GM12878 (cell line): ENCODE data around the gene PPP1R27. TPM values are rescaled to one million over a fixed set of nuclear protein-coding genes. Genes with fewer than 3 reads are reported as not detected.

ENCODE experiments used
- ATAC-seq: fragments of 200-7000 bp; cut with Tn5 transposase; 3 replicates; pipeline ENCODE4 v1.9.1; 2020; ENCODE audit warnings: mild to moderate bottlenecking, moderate library complexity
- BruUV-seq: library from RNA; stranded (reverse); fragments of 400-500 nt; replicated peaks from 2 replicates; lab custom pipeline; 2021; lab: Mats Ljungman, UMichigan
- CTCF ChIA-PET: fragments of 300-600 bp; sonication (Branson Sonifier 250); formaldehyde crosslinking; extraction: SDS; loops from one replicate; lab custom pipeline; 2021; ENCODE audit warnings: inconsistent platforms; lab: Yijun Ruan, JAX
- POLR2A ChIA-PET: fragments of 350-600 bp; formaldehyde crosslinking; extraction: SDS; loops from one replicate; lab custom pipeline; 2021; ENCODE audit warnings: inconsistent platforms; lab: Charles Lee
- RAD21 ChIA-PET: fragments of 300-600 bp; sonication (Branson Sonifier 250); formaldehyde crosslinking; loops from one replicate; lab custom pipeline; 2023; ENCODE audit warnings: antibody characterized with exemption; ENCODE audit not compliant: unreplicated experiment; lab: Charles Lee
- SMC1A ChIA-PET: fragments of 300-600 bp; sonication (Branson Sonifier 250); formaldehyde crosslinking; loops from one replicate; lab custom pipeline; 2023; ENCODE audit not compliant: unreplicated experiment, uncharacterized antibody; lab: Charles Lee
- DNase-seq: peaks from one replicate; pipeline ENCODE4 v3.0.0-alpha.2; 2011; ENCODE audit warnings: low read depth, low spot score
- FAIRE-seq: peaks from 3 replicates; lab custom pipeline; 2011; peaks lifted over from hg19 to GRCh38; lab: Jason Lieb, UNC
- H2AFZ ChIP-seq: 2 replicates; pipeline ENCODE4 v1.6.0; 2011; ENCODE audit warnings: low read depth, low read length, control low read depth; ENCODE audit not compliant: control insufficient read depth
- H3K27ac ChIP-seq: 2 replicates; pipeline ENCODE4 v1.5.1; 2011; ENCODE audit warnings: control low read depth; ENCODE audit not compliant: control insufficient read depth, insufficient read depth
- H3K27me3 ChIP-seq, 2 experiments: replicated peaks in 1 of 2; 2 replicates each; pipeline versions ENCODE4 v1.6.0 to v1.6.1; 2011; ENCODE audit warnings: low read length in 1 of 2; ENCODE audit not compliant: control insufficient read depth in 2 of 2, insufficient read depth in 2 of 2
- H3K36me3 ChIP-seq, 2 experiments: 2 replicates each; pipeline ENCODE4 v1.5.1; 2011; ENCODE audit warnings: low read length in 1 of 2; ENCODE audit not compliant: control insufficient read depth in 2 of 2, insufficient read depth in 2 of 2
- H3K4me1 ChIP-seq: 2 replicates; pipeline ENCODE4 v1.6.1; 2011; ENCODE audit warnings: mild to moderate bottlenecking, low read length, moderate library complexity, mixed read lengths; ENCODE audit not compliant: control insufficient read depth, insufficient read depth
- H3K4me2 ChIP-seq: 2 replicates; pipeline ENCODE4 v1.6.0; 2011; ENCODE audit warnings: control low read depth; ENCODE audit not compliant: control insufficient read depth, insufficient read depth
- H3K4me3 ChIP-seq: fragments of 200-600 bp; sonication (generic); 2 replicates; pipeline ENCODE4 v1.5.1; 2016
- H3K79me2 ChIP-seq: 2 replicates; pipeline ENCODE4 v1.6.0; 2011; ENCODE audit warnings: low read length; ENCODE audit not compliant: control insufficient read depth, insufficient read depth
- H3K9ac ChIP-seq: 2 replicates; pipeline ENCODE4 v1.8.0; 2011; ENCODE audit warnings: low read length, control low read depth, mixed read lengths; ENCODE audit not compliant: control insufficient read depth, insufficient read depth
- H3K9me3 ChIP-seq: replicated peaks from 3 replicates; pipeline ENCODE4 v1.5.1; 2011; ENCODE audit warnings: mild to moderate bottlenecking, low read length; ENCODE audit not compliant: control insufficient read depth, insufficient read depth
- H4K20me1 ChIP-seq: 2 replicates; pipeline ENCODE4 v1.6.0; 2011; ENCODE audit not compliant: control insufficient read depth, insufficient read depth
- BCL3 ChIP-seq: IDR thresholded peaks from 2 replicates; pipeline ENCODE4 v1.6.1; 2011; ENCODE audit warnings: borderline replicate concordance, low read depth, mild to moderate bottlenecking, moderate library complexity, low read length; ENCODE audit not compliant: insufficient read depth, poor library complexity, severe bottlenecking
- NFYA ChIP-seq: IDR thresholded peaks from 2 replicates; pipeline ENCODE4 v1.6.1; 2011; ENCODE audit warnings: low read depth, mild to moderate bottlenecking, low read length, improper control_type of control experiment, borderline replicate concordance
- NR2F1 ChIP-seq: fragments of 450-650 bp; conservative IDR thresholded peaks from 2 replicates; pipeline ENCODE4 v1.6.1; 2017; ENCODE audit warnings: mild to moderate bottlenecking
- PBX3 ChIP-seq: IDR thresholded peaks from 2 replicates; pipeline ENCODE4 v1.6.1; 2011; ENCODE audit warnings: mild to moderate bottlenecking, low read depth, low read length, moderate library complexity; ENCODE audit not compliant: insufficient replicate concordance
- POLR2AphosphoS5 ChIP-seq: IDR thresholded peaks from 2 replicates; pipeline ENCODE4 v1.6.1; 2011; ENCODE audit warnings: mild to moderate bottlenecking, low read length, inconsistent platforms
- POU2F2 ChIP-seq: IDR thresholded peaks from 3 replicates; pipeline ENCODE4 v1.6.1; 2011; ENCODE audit warnings: low read depth, mild to moderate bottlenecking, low read length, borderline replicate concordance
- WGBS: methylation state at CpG from one replicate; pipeline ENCODE4 v1.1.6; 2016; ENCODE audit warnings: low lambda C conversion rate; ENCODE audit not compliant: insufficient replicate concordance, insufficient coverage; ENCODE audit errors: missing lambda C conversion rate; 5-methylcytosine and 5-hydroxymethylcytosine counted together
- in situ Hi-C: fragments of 300-500 bp; cut with MboI; formaldehyde crosslinking; loops from 9 replicates; pipeline ENCODE4 v1.14.3; 2018; ENCODE audit warnings: mixed read lengths
- intact Hi-C: fragments of 100-400 bp; cut with micrococcal nuclease; formaldehyde crosslinking; loops from one replicate; pipeline ENCODE4 v1.14.2; 2022; ENCODE audit not compliant: unreplicated experiment
- polyA plus RNA-seq, 11 experiments: library from polyadenylated mRNA; depleted of rRNA in 4 of 11; unstranded in 6 of 11; stranded (reverse) in 5 of 11; fragments of >200 nt; fragmentation: Nextera tagmentation in 4 of 11; fragmentation: Illumina TruSeq in 1 of 11; extraction: Ambion mirVana in 4 of 11; extraction: Trizol in 1 of 11; gene quantifications; 1 replicate in 1 of 11; 2 replicates in 10 of 11; pipeline versions ENCODE4 v1.2.1 to v1.2.3, GENCODE V29; 2011 to 2016; ENCODE audit warnings: inconsistent platforms in 2 of 11, missing spikeins in 2 of 11, low read depth in 1 of 11
- total RNA-seq, 4 experiments: library from RNA; depleted of rRNA in 3 of 4; stranded (reverse); fragments of >200 nt in 3 of 4; fragmentation: Illumina TruSeq in 1 of 4; extraction: Trizol in 1 of 4; gene quantifications; 2 replicates each; pipeline versions ENCODE4 v1.2.1 to v1.2.3, GENCODE V29; 2013 to 2021

Gene PPP1R27
- total and polyA plus RNA-seq, 10 of the 15 experiments (the other 5 are each of a cell fraction or from before 2014, with no cell fraction given): 0.17 to 1.6 (median 0.49) TPM; not detected in 3

GRCh38 chr17:81868674-81869220, 33.9 kb upstream of the PPP1R27 start:
- Histone ChIP-seq H3K27me3 (no peaks in the 10 kb centered on the region), H4K20me1 (0 out of 2 replicates have a peak, but pooled peaks cover 3% of the 10 kb centered on the region), H3K36me3 (peaks cover 3 to 24% of the 10 kb centered on the region in 2 experiments; a peak in 3 of 4 replicates), H3K4me3 (peak overlapping the region; percentile 95), H3K79me2 (peaks cover 60% of the 10 kb centered on the region), H3K9ac (no peak overlapping the region), H3K4me2 (peak overlapping the region; percentile 81; the same call in 1 of the 2 replicates), H3K9me3 (no peaks in the 10 kb centered on the region), H2AFZ (no peak overlapping the region), H3K27ac (no peak overlapping the region), H3K4me1 (0 out of 2 replicates have a peak, but pooled peaks cover 8% of the 10 kb centered on the region)
- intact Hi-C loops (no loop called here), in situ Hi-C loops (no loop called here)
- FAIRE-seq (no peak), DNase-seq (no peak), ATAC-seq (no peak)
- ChIA-PET CTCF (interaction anchor here (0.9 to 2.5 kb wide), 12 partner anchors 8 to 169 kb away, joined by 3 to 10 read pairs (median 4); partner anchors contain the start of genes DCXR and P4HB), SMC1A (interaction anchor here (1.6 to 1.7 kb wide), 2 partner anchors 7 to 25 kb away, joined by 5 to 7 read pairs; no protein-coding TSS in a partner anchor), RAD21 (interaction anchor here (0.9 to 2.1 kb wide), 4 partner anchors 7 to 87 kb away, joined by 3 to 8 read pairs (median 4); no protein-coding TSS in a partner anchor), POLR2A (interaction anchor here (0.7 to 3.5 kb wide), 5 partner anchors 10 to 56 kb away, joined by 3 to 26 read pairs (median 10); partner anchors contain the start of genes ALYREF and ANAPC11)
- WGBS: 73% methylated on average over 20 of the region's 30 CpGs
- TSS peak; percentile 76 for BruUV-seq
- TF ChIP-seq POU2F2: peak; percentile 50; the same call in 1 of the 3 replicates
- peak; percentile 3 for TF ChIP-seq BCL3
- no peak for TF ChIP-seq NFYA
- TF ChIP-seq NR2F1: no peak
- peak; percentile 53 for TF ChIP-seq PBX3
- peak; percentile 51 for TF ChIP-seq POLR2AphosphoS5
